SJCRH30 (cell line): ENCODE data around the gene MCTP1. TPM values are rescaled to one million over a fixed set of nuclear protein-coding genes. Genes with fewer than 3 reads are reported as not detected.

Experiments used
- DNase-seq, 2 experiments: peaks; one replicate each; pipeline ENCODE4 v3.0.0-alpha.2; 2015 to 2020
- H3K27ac ChIP-seq: fragments of 250-450 bp; sonication (Bioruptor Pico); 2 replicates; pipeline ENCODE4 v1.5.1; 2020; ENCODE audit warnings: mild to moderate bottlenecking, moderate library complexity
- H3K27me3 ChIP-seq: fragments of 250-450 bp; sonication (Bioruptor Pico); 2 replicates; pipeline ENCODE4 v1.5.1; 2020; ENCODE audit warnings: mild to moderate bottlenecking, moderate library complexity
- H3K36me3 ChIP-seq: fragments of 250-450 bp; sonication (Bioruptor Pico); 2 replicates; pipeline ENCODE4 v1.5.1; 2020; ENCODE audit warnings: mild to moderate bottlenecking, moderate library complexity
- H3K4me1 ChIP-seq: fragments of 250-450 bp; sonication (Bioruptor Pico); 2 replicates; pipeline ENCODE4 v1.5.1; 2020; ENCODE audit warnings: mild to moderate bottlenecking, moderate library complexity
- H3K4me3 ChIP-seq: fragments of 250-450 bp; sonication (Bioruptor Pico); 2 replicates; pipeline ENCODE4 v1.5.1; 2020; ENCODE audit warnings: mild to moderate bottlenecking, moderate library complexity
- H3K9me3 ChIP-seq: fragments of 250-450 bp; sonication (Bioruptor Pico); replicated peaks from 2 replicates; pipeline ENCODE4 v1.5.1; 2020; ENCODE audit warnings: mild to moderate bottlenecking, moderate library complexity
- total RNA-seq: library from RNA; depleted of rRNA; stranded (reverse); fragments of >200 nt; shearing (Covaris generic); gene quantifications from 2 replicates; pipeline ENCODE4 v1.2.3, GENCODE V29; 2014

Gene MCTP1
- total RNA-seq, 1 experiment from 2014 or later = 1.8 TPM

- H3K4me3 ChIP-seq = no peak overlapping the region
- H3K27ac ChIP-seq = no peak overlapping the region
- DNase-seq = peak; percentile 18 to 21
- H3K4me1 ChIP-seq = no peaks in the 10 kb centered on the region
- peaks cover 2% of the 10 kb centered on the region; the same call in 1 of the 2 replicates for H3K36me3 ChIP-seq
- H3K9me3 ChIP-seq = no peaks in the 10 kb centered on the region
- no peaks in the 10 kb centered on the region for H3K27me3 ChIP-seq
These were observed 182.8 kb downstream of the MCTP1 start for GRCh38 chr5:95102080-95102479.

DNA sequence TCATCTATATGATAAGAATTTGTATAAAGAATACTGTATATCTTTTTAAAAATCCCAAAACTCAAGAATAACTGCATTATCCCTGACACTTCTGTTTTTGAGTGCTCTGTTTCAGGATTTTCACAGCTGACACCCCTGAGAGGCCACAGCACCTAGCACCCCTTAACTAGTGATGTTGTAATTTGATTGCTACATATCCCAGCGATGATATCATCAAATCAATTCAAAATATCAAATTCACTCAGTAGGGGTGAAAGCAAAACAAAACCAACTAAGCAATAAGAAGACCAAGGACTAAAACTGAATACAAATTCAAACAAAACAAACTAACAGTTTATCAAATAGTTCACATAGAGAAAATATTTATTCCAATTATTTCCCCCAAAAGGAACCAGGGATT is 184.3 kb downstream of the MCTP1 start:
- Histone ChIP-seq H3K9me3 (no peaks in the 10 kb centered on the region), H3K27ac (no peak overlapping the region), H3K4me3 (no peak overlapping the region), H3K27me3 (no peaks in the 10 kb centered on the region), H3K4me1 (no peaks in the 10 kb centered on the region), H3K36me3 (peaks cover 2% of the 10 kb centered on the region; the same call in 1 of the 2 replicates)
- DNase-seq = no peak

DNA sequence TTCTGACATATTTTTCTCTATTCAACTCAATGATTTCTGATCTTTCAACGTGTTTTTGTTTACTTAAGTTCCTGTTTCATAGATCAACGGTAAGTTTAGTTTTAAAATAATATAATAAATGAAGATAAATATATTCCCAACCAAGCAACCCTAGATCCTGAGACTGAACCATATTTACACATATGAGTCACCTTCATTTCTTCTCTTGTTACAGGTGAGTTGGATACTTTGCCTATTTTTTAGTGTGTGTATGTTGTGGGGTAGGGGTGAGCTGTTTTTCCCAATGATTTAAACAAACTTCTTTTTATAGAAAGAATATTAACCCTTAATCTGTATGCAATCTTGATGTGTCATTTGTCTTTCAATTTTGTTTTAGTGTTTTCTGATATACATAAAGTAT is 186.9 kb downstream of the MCTP1 start:
- no peaks in the 10 kb centered on the region for H3K9me3 ChIP-seq
- no peaks in the 10 kb centered on the region for H3K4me1 ChIP-seq
- no peak overlapping the region for H3K27ac ChIP-seq
- peaks cover 2% of the 10 kb centered on the region; the same call in 1 of the 2 replicates for H3K36me3 ChIP-seq
- H3K4me3 ChIP-seq = no peak overlapping the region
- DNase-seq = no peak
- H3K27me3 ChIP-seq = no peaks in the 10 kb centered on the region

DNA sequence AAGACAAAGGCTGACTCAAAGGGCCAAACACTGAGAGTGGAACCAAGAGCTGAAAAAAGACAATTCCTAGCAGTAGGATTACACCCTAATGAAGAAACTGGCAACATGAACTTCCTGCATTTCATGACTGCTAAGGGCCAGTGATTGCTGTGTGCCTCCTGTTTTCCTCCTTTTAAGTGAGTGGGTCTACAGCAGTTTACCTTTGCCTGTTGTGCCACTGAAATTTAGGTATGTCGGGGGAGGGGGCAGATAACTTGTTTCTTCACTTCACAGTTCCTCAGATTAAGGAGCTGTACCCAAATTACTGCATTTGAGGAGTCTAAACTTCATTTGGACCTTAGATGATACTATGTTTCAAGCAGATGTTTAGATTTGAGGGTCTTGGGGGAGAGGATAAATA is 191.7 kb downstream of the MCTP1 start:
- no peak overlapping the region for H3K4me3 ChIP-seq
- no peaks in the 10 kb centered on the region for H3K9me3 ChIP-seq
- peaks cover 2% of the 10 kb centered on the region; the same call in 1 of the 2 replicates for H3K36me3 ChIP-seq
- DNase-seq = no peak
- H3K4me1 ChIP-seq = no peaks in the 10 kb centered on the region
- H3K27me3 ChIP-seq = no peaks in the 10 kb centered on the region
- H3K27ac ChIP-seq = no peak overlapping the region

- Histone ChIP-seq H3K4me3 (no peak overlapping the region), H3K27me3 (no peaks in the 10 kb centered on the region), H3K36me3 (no peaks in the 10 kb centered on the region), H3K4me1 (no peaks in the 10 kb centered on the region), H3K9me3 (no peaks in the 10 kb centered on the region), H3K27ac (no peak overlapping the region)
- DNase-seq = no peak
These were observed 194.1 kb downstream of the MCTP1 start for GRCh38 chr5:95090774-95091173.

- Histone ChIP-seq H3K27ac (no peak overlapping the region), H3K4me1 (no peaks in the 10 kb centered on the region), H3K4me3 (no peak overlapping the region), H3K27me3 (no peaks in the 10 kb centered on the region), H3K9me3 (no peaks in the 10 kb centered on the region), H3K36me3 (no peaks in the 10 kb centered on the region)
- no peak for DNase-seq
These were observed 197.0 kb downstream of the MCTP1 start for GRCh38 chr5:95087816-95088317.

GRCh38 chr5:95086927-95087815 is 197.7 kb downstream of the MCTP1 start:
- Histone ChIP-seq H3K36me3 (no peaks in the 10 kb centered on the region), H3K9me3 (no peaks in the 10 kb centered on the region), H3K27ac (no peak overlapping the region), H3K4me1 (no peaks in the 10 kb centered on the region), H3K4me3 (no peak overlapping the region), H3K27me3 (no peaks in the 10 kb centered on the region)
- no peak for DNase-seq

DNA sequence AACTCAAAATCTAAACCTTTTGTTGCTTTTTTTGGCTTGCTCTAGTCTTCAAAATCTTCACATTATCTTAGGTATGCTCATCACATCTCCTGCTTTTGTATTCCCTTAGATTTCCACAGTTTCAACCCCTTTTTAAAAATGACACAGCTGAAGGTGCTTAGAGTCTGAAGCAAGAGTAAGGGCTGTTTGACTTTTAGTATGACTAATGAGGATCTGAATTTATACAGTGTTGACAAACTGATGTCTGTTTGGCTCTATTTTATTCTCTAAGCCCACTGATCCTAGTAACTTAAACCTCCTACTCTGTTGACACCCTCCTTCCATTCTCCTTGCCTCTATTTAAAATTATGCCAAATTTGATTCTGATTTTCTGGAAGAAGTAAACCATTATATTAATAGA is 200.1 kb downstream of the MCTP1 start:
- no peak for DNase-seq
- Histone ChIP-seq H3K36me3 (no peaks in the 10 kb centered on the region), H3K27me3 (no peaks in the 10 kb centered on the region), H3K27ac (no peak overlapping the region), H3K9me3 (no peaks in the 10 kb centered on the region), H3K4me1 (no peaks in the 10 kb centered on the region), H3K4me3 (no peak overlapping the region)

- no peak overlapping the region for H3K4me3 ChIP-seq
These were observed 201.3 kb downstream of the MCTP1 start for GRCh38 chr5:95083606-95084005.

DNA sequence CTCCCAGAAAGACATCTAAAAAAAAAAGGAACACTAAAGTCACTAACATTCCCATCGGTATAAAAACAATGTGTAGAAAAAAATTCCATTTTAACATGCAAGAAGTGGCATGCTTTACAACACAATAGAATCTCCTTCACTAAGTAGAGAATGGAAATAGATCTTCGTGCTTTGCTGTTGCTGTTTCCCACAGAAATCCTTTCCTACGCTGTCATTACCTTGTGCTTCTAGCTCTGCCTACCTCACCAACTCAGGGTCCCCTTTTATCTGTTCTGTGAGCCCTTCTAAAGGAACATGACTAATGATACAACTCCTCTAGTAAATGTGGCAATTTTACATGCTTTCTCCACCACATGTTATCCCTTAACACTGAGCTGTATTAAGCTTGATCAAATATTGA is 202.9 kb downstream of the MCTP1 start:
- Histone ChIP-seq H3K9me3 (no peaks in the 10 kb centered on the region), H3K27ac (peak overlapping the region; percentile 2; the same call in 1 of the 2 replicates)

More at GRCh38 chr5:95083606-95084005, 201.3 kb downstream of the MCTP1 start:
- H3K4me1 ChIP-seq = no peaks in the 10 kb centered on the region
- no peaks in the 10 kb centered on the region for H3K27me3 ChIP-seq
- no peak overlapping the region for H3K27ac ChIP-seq
- H3K36me3 ChIP-seq = no peaks in the 10 kb centered on the region
- no peak for DNase-seq
- H3K9me3 ChIP-seq = no peaks in the 10 kb centered on the region

GRCh38 chr5:95081500-95081960 is 203.4 kb downstream of the MCTP1 start:
- peak overlapping the region; percentile 32 for H3K4me3 ChIP-seq
- H3K36me3 ChIP-seq = no peaks in the 10 kb centered on the region

More for the DNA sequence above, 202.9 kb downstream of the MCTP1 start:
- H3K4me1 ChIP-seq = no peaks in the 10 kb centered on the region
- peak overlapping the region; percentile 32 for H3K4me3 ChIP-seq
- no peaks in the 10 kb centered on the region for H3K36me3 ChIP-seq
- no peak for DNase-seq
- H3K27me3 ChIP-seq = no peaks in the 10 kb centered on the region

GRCh38 chr5:95080441-95080840 is 204.5 kb downstream of the MCTP1 start:
- DNase-seq = no peak
- Histone ChIP-seq H3K27me3 (no peaks in the 10 kb centered on the region), H3K4me1 (no peaks in the 10 kb centered on the region), H3K4me3 (no peak overlapping the region), H3K27ac (no peak overlapping the region), H3K36me3 (no peaks in the 10 kb centered on the region), H3K9me3 (no peaks in the 10 kb centered on the region)

More at GRCh38 chr5:95081500-95081960, 203.4 kb downstream of the MCTP1 start:
- Histone ChIP-seq H3K4me1 (no peaks in the 10 kb centered on the region), H3K27ac (peak overlapping the region; percentile 2; the same call in 1 of the 2 replicates), H3K27me3 (no peaks in the 10 kb centered on the region), H3K9me3 (no peaks in the 10 kb centered on the region)
- DNase-seq = peak; percentile 13 to 33

DNA sequence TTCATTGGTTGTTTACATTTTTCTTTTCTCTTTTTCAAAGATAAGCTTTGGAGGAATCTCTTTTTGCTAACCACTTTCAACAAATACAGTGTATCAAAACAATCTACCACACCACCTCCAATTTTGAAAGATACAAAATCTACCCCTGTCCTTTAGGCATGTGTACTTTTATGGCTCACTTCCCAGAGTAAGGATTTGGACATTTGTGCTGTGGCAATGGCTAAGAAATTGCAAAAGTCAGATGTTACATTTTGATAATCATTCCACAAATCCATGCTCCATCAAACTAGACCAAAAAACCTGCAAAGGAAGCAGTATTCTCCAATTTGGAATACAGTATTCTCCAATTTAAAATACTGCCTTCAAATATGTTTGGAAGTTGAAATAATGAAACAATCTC is 204.9 kb downstream of the MCTP1 start:
- no peak for DNase-seq
- Histone ChIP-seq H3K36me3 (no peaks in the 10 kb centered on the region), H3K4me3 (no peak overlapping the region), H3K9me3 (no peaks in the 10 kb centered on the region), H3K4me1 (no peaks in the 10 kb centered on the region), H3K27me3 (no peaks in the 10 kb centered on the region), H3K27ac (no peak overlapping the region)

GRCh38 chr5:95078868-95079267 is 206.0 kb downstream of the MCTP1 start:
- H3K9me3 ChIP-seq = no peaks in the 10 kb centered on the region
- H3K4me1 ChIP-seq = no peaks in the 10 kb centered on the region
- H3K27me3 ChIP-seq = no peaks in the 10 kb centered on the region
- no peak overlapping the region for H3K4me3 ChIP-seq
- no peaks in the 10 kb centered on the region for H3K36me3 ChIP-seq
- no peak overlapping the region for H3K27ac ChIP-seq
- DNase-seq = no peak

- Histone ChIP-seq H3K36me3 (no peaks in the 10 kb centered on the region), H3K27me3 (no peaks in the 10 kb centered on the region), H3K4me3 (no peak overlapping the region), H3K27ac (no peak overlapping the region), H3K9me3 (no peaks in the 10 kb centered on the region), H3K4me1 (no peaks in the 10 kb centered on the region)
- DNase-seq = no peak
These were observed 208.3 kb downstream of the MCTP1 start for GRCh38 chr5:95076395-95077185.
